Endothelial cell of umbilical vein (primary cell): ENCODE results near the gene TTLL11. TPM values are rescaled to one million over a fixed set of nuclear protein-coding genes. Genes with fewer than 3 reads are reported as not detected.

Experiments
- BruUV-seq: library from RNA; stranded (reverse); fragments of 400-500 nt; replicated peaks from 2 replicates; lab custom pipeline; 2021; lab: Mats Ljungman, UMichigan
- CTCF ChIA-PET: fragments of 300-600, 350-600 bp; sonication (Branson Sonifier 250); formaldehyde crosslinking; loops from one replicate; lab custom pipeline; 2021; ENCODE audit warnings: antibody characterized with exemption, inconsistent platforms; lab: Charles Lee
- POLR2A ChIA-PET: fragments of 300-600, 350-600 bp; sonication (Branson Sonifier 250); formaldehyde crosslinking; loops from one replicate; lab custom pipeline; 2021; ENCODE audit warnings: antibody characterized with exemption, inconsistent platforms; lab: Charles Lee
- DNase-seq: peaks from one replicate; pipeline ENCODE4 v3.0.0-alpha.2; 2011; ENCODE audit warnings: low read depth, low spot score
- FAIRE-seq: peaks from 2 replicates; lab custom pipeline; 2011; peaks lifted over from hg19 to GRCh38; lab: Jason Lieb, UNC
- H2AFZ ChIP-seq: 2 replicates; pipeline ENCODE4 v1.6.0; 2012; ENCODE audit warnings: low read depth, low read length, control low read depth, inconsistent platforms
- H3K27ac ChIP-seq: 2 replicates; pipeline ENCODE4 v1.5.1; 2011; ENCODE audit warnings: low read depth, mild to moderate bottlenecking, control low read depth, low read length, moderate library complexity; ENCODE audit not compliant: insufficient read depth
- H3K27me3 ChIP-seq, 2 experiments: 2 replicates each; pipeline versions ENCODE4 v1.6.0 to v1.6.1; 2011; ENCODE audit warnings: low read length in 2 of 2, mixed read lengths in 1 of 2; ENCODE audit not compliant: control insufficient read depth in 2 of 2, insufficient read depth in 2 of 2
- H3K36me3 ChIP-seq, 2 experiments: 2 replicates in 1 of 2; 3 replicates in 1 of 2; pipeline ENCODE4 v1.5.1; 2011; ENCODE audit warnings: low read length in 2 of 2, mild to moderate bottlenecking in 1 of 2, moderate library complexity in 1 of 2; ENCODE audit not compliant: control insufficient read depth in 2 of 2, insufficient read depth in 2 of 2; ENCODE audit errors: extremely low read depth in 1 of 2
- H3K4me1 ChIP-seq: 3 replicates; pipeline ENCODE4 v1.5.1; 2011; ENCODE audit warnings: mild to moderate bottlenecking, low read length; ENCODE audit not compliant: control insufficient read depth, insufficient read depth; ENCODE audit errors: extremely low read depth
- H3K4me2 ChIP-seq: 2 replicates; pipeline ENCODE4 v1.6.1; 2011; ENCODE audit warnings: low read length, control low read depth, mixed read lengths; ENCODE audit not compliant: insufficient read depth
- H3K4me3 ChIP-seq, 3 experiments: fragments of 200-600 bp in 1 of 3; sonication (generic), shearing (Covaris generic) in 1 of 3; replicated peaks in 1 of 3; 2 replicates each; pipeline ENCODE4 v1.5.1; 2011 to 2016; ENCODE audit warnings: control low read depth in 3 of 3, low read length in 3 of 3, mild to moderate bottlenecking in 2 of 3, inconsistent platforms in 1 of 3, low read depth in 1 of 3, moderate library complexity in 1 of 3; ENCODE audit not compliant: insufficient read depth in 1 of 3
- H3K79me2 ChIP-seq: 2 replicates; pipeline ENCODE4 v1.6.0; 2012; ENCODE audit warnings: low read length, inconsistent platforms; ENCODE audit not compliant: control insufficient read depth, insufficient read depth
- H3K9ac ChIP-seq: replicated peaks from 2 replicates; pipeline ENCODE3; 2011; ENCODE audit warnings: low read length, control low read depth; ENCODE audit not compliant: insufficient read depth; ENCODE audit errors: extremely low read depth
- H3K9me1 ChIP-seq: replicated peaks from 3 replicates; pipeline ENCODE4 v1.6.0; 2011; ENCODE audit warnings: mild to moderate bottlenecking, low read length; ENCODE audit not compliant: control insufficient read depth, insufficient read depth; ENCODE audit errors: extremely low read depth
- H3K9me3 ChIP-seq: replicated peaks from 2 replicates; pipeline ENCODE4 v1.5.1; 2012; ENCODE audit warnings: low read length, inconsistent platforms; ENCODE audit not compliant: control insufficient read depth, insufficient read depth
- H4K20me1 ChIP-seq: replicated peaks from 2 replicates; pipeline ENCODE3; 2011; ENCODE audit warnings: mild to moderate bottlenecking, low read length; ENCODE audit not compliant: control insufficient read depth, insufficient read depth; ENCODE audit errors: extremely low read depth
- CTCF ChIP-seq, 2 donors: IDR thresholded peaks; 1 replicate in 1 of 2; 2 replicates in 1 of 2; pipeline ENCODE4 v1.5.1; 2011; ENCODE audit warnings: low read length in 2 of 2, mild to moderate bottlenecking in 2 of 2, moderate library complexity in 2 of 2, control low read depth in 1 of 2, inconsistent platforms in 1 of 2, low read depth in 1 of 2; ENCODE audit not compliant: insufficient read depth in 1 of 2; ENCODE audit errors: extremely low read depth in 1 of 2
- EZH2 ChIP-seq: IDR thresholded peaks from 2 replicates; pipeline ENCODE4 v1.6.1; 2012; ENCODE audit warnings: borderline replicate concordance, low read depth, mild to moderate bottlenecking, moderate library complexity, low read length, inconsistent platforms; ENCODE audit not compliant: severe bottlenecking
- FOS ChIP-seq: IDR thresholded peaks from 2 replicates; pipeline ENCODE4 v1.6.1; 2011; ENCODE audit warnings: mild to moderate bottlenecking, low read length, moderate library complexity, borderline replicate concordance; ENCODE audit not compliant: insufficient read depth
- GATA2 ChIP-seq: IDR thresholded peaks from 2 replicates; pipeline ENCODE4 v1.7.0; 2011; ENCODE audit warnings: low read depth, mild to moderate bottlenecking, moderate library complexity, mixed read lengths, low read length; ENCODE audit not compliant: insufficient read length, insufficient read depth
- JUN ChIP-seq: IDR thresholded peaks from 2 replicates; pipeline ENCODE4 v1.6.1; 2011; ENCODE audit warnings: borderline replicate concordance, low read depth; ENCODE audit not compliant: insufficient read length, insufficient read depth
- MAX ChIP-seq: IDR thresholded peaks from 2 replicates; pipeline ENCODE4 v1.6.1; 2011; ENCODE audit not compliant: insufficient read depth, insufficient read length
- MYC ChIP-seq: IDR thresholded peaks from one replicate; pipeline ENCODE4 v1.6.1; 2011; ENCODE audit warnings: mild to moderate bottlenecking, low read depth, low read length
- POLR2A ChIP-seq: IDR thresholded peaks from 2 replicates; pipeline ENCODE4 v1.6.1; 2012; ENCODE audit warnings: low read depth, mild to moderate bottlenecking, control low read depth, low read length
- POLR2AphosphoS5 ChIP-seq: IDR thresholded peaks from 2 replicates; pipeline ENCODE4 v1.6.1; 2012; ENCODE audit warnings: low read depth, mild to moderate bottlenecking, control low read depth, low read length, moderate library complexity; ENCODE audit not compliant: insufficient read depth
- dilution Hi-C: fragments of 300-500 bp; cut with MboI; formaldehyde crosslinking; loops from one replicate; pipeline ENCODE4 v1.15.0; 2019; ENCODE audit warnings: low sequenced_read_pairs; ENCODE audit not compliant: extremely low pct_ligation_motif_present
- intact Hi-C: fragments of 100-400 bp; cut with micrococcal nuclease; formaldehyde crosslinking; loops from one replicate; pipeline ENCODE4 v1.10.0; 2022
- polyA plus RNA-seq, 4 experiments: library from polyadenylated mRNA; depleted of rRNA in 3 of 4; stranded (reverse) in 3 of 4; unstranded in 1 of 4; fragments of >200 nt; gene quantifications; 2 replicates each; pipeline versions ENCODE4 v1.2.1 to v1.2.3, GENCODE V29; 2011 to 2012; ENCODE audit warnings: missing spikeins in 1 of 4
- total RNA-seq: library from RNA; stranded (reverse); gene quantifications from 2 replicates; pipeline ENCODE4 v1.2.3, GENCODE V29; 2021

The TTLL11 gene
- total and polyA plus RNA-seq, 2 donors (not counting 3 experiments of a cell fraction or from before 2014, with no cell fraction given), result 4.9 to 5.1 TPM

GRCh38 chr9:122005597-122005996 is 87.5 kb downstream of the TTLL11 start:
- Histone ChIP-seq H3K4me1 (no peaks in the 10 kb centered on the region), H3K4me3 (no peak overlapping the region), H3K36me3 (no peaks in the 10 kb centered on the region), H3K79me2 (no peaks in the 10 kb centered on the region), H3K27ac (no peak overlapping the region), H3K27me3 (no peaks in the 10 kb centered on the region), H3K9ac (no peak overlapping the region), H3K4me2 (no peak overlapping the region), H4K20me1 (no peaks in the 10 kb centered on the region), H2AFZ (no peak overlapping the region), H3K9me3 (no peaks in the 10 kb centered on the region), H3K9me1 (no peaks in the 10 kb centered on the region)
- ChIA-PET CTCF (interaction anchor here (0.6 to 2.0 kb wide), 22 partner anchors 10 to 580 kb away, joined by 3 to 8 read pairs (median 3); no protein-coding TSS in a partner anchor), POLR2A (no interaction called here)
- FAIRE-seq (peak; percentile 4), DNase-seq (peak; percentile 47)
- dilution Hi-C loops, result no loop called here
- BruUV-seq, result no TSS peak
- intact Hi-C loops, result no loop called here
- TF ChIP-seq CTCF (IDR thresholded peaks at IDR 0.05; ENCODE audit: extremely low read depth in 1 of 2, insufficient read depth in 1 of 2, low read depth in 1 of 2, low read length in 2 of 2), result peak; percentile 36 to 48
- TF ChIP-seq FOS, result no peak
- TF ChIP-seq POLR2AphosphoS5, result no peak

DNA sequence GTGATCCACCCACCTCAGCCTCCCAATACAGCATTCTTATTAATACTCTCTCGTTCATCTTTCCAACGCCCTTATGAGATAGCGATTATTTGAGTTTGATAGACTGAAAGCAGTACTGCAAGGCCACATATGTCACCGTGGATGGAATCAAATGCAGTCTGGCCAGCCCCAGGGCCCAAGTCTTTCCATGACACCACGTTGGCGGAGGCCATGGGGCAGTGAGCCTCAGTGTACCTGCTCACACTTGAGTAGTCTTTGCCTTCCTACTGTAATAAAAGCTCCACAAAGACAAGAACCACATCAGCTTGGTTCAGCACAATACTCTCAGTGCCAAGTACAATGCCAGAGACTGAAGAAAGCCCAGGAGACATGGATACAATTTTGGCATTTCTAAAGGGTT is 88.5 kb downstream of the TTLL11 start:
- dilution Hi-C loops, result no loop called here
- Histone ChIP-seq H4K20me1 (no peaks in the 10 kb centered on the region), H3K36me3 (no peaks in the 10 kb centered on the region), H3K9me1 (no peaks in the 10 kb centered on the region), H3K27ac (no peak overlapping the region), H3K9ac (no peak overlapping the region), H3K4me3 (no peak overlapping the region), H3K27me3 (no peaks in the 10 kb centered on the region), H3K79me2 (no peaks in the 10 kb centered on the region), H3K4me1 (no peaks in the 10 kb centered on the region), H3K4me2 (no peak overlapping the region), H2AFZ (no peak overlapping the region), H3K9me3 (no peaks in the 10 kb centered on the region)
- FAIRE-seq, result no peak
- intact Hi-C loops, result no loop called here
- ChIA-PET POLR2A (no interaction called here), CTCF (interaction anchor here (1.4 to 2.0 kb wide), 6 partner anchors 11 to 459 kb away, joined by 3 to 8 read pairs (median 6); no protein-coding TSS in a partner anchor)
- no TSS peak for BruUV-seq
- TF ChIP-seq POLR2A (no peak), CTCF (IDR thresholded peaks at IDR 0.05; ENCODE audit: extremely low read depth in 1 of 2, insufficient read depth in 1 of 2, low read depth in 1 of 2, low read length in 2 of 2) (no peak), MYC (no peak), FOS (no peak), GATA2 (no peak), EZH2 (no peak), POLR2AphosphoS5 (no peak), MAX (no peak), JUN (no peak)
- no peak for DNase-seq
